A673 (cell line): ENCODE results near the gene CA4. TPM values are rescaled to one million over a fixed set of nuclear protein-coding genes. Genes with fewer than 3 reads are reported as not detected.

Experiments used
- BruUV-seq: library from RNA; stranded (reverse); fragments of 400-500 nt; replicated peaks from 2 replicates; lab custom pipeline; 2021; lab: Mats Ljungman, UMichigan
- CTCF ChIA-PET: fragments of 300-600 bp; sonication (Branson Sonifier 250); formaldehyde crosslinking; loops from one replicate; lab custom pipeline; 2022; ENCODE audit warnings: antibody characterized with exemption; lab: Charles Lee
- POLR2A ChIA-PET: fragments of 300-600 bp; sonication (Branson Sonifier 250); formaldehyde crosslinking; loops from one replicate; lab custom pipeline; 2022; ENCODE audit warnings: antibody characterized with exemption; ENCODE audit not compliant: low non-redundant PET; lab: Charles Lee
- DNase-seq: peaks from one replicate; pipeline ENCODE4 v3.0.0-alpha.2; 2015; ENCODE audit warnings: low spot score
- H3K27ac ChIP-seq: fragments of 200-600 bp; sonication (generic); 2 replicates; pipeline ENCODE4 v1.5.1; 2016; ENCODE audit warnings: mixed run types, low read depth, mild to moderate bottlenecking, mixed read lengths, antibody characterized with exemption, low read length; ENCODE audit not compliant: poor library complexity, severe bottlenecking
- H3K27me3 ChIP-seq: fragments of 200-600 bp; sonication (generic); replicated peaks from 2 replicates; pipeline ENCODE4 v1.6.1; 2017; ENCODE audit warnings: mixed run types, low read depth, mild to moderate bottlenecking, mixed read lengths, antibody characterized with exemption, low read length; ENCODE audit not compliant: insufficient read depth, poor library complexity
- H3K36me3 ChIP-seq: fragments of 200-600 bp; sonication (generic); 2 replicates; pipeline ENCODE4 v1.6.1; 2016; ENCODE audit warnings: mixed run types, mild to moderate bottlenecking, mixed read lengths, antibody characterized with exemption, low read length; ENCODE audit not compliant: insufficient read depth, poor library complexity, severe bottlenecking
- H3K4me1 ChIP-seq: fragments of 200-600 bp; sonication (generic); 2 replicates; pipeline ENCODE4 v1.6.1; 2017; ENCODE audit warnings: mixed run types, mild to moderate bottlenecking, mixed read lengths, antibody characterized with exemption, low read length; ENCODE audit not compliant: insufficient read depth, poor library complexity, severe bottlenecking
- H3K4me3 ChIP-seq: fragments of 200-600 bp; sonication (generic); 2 replicates; pipeline ENCODE4 v1.5.1; 2016; ENCODE audit warnings: low read depth, mixed run types, mild to moderate bottlenecking, mixed read lengths, low read length; ENCODE audit not compliant: poor library complexity, severe bottlenecking
- H3K9me3 ChIP-seq: fragments of 200-600 bp; sonication (generic); 2 replicates; pipeline ENCODE4 v1.6.1; 2016; ENCODE audit warnings: mixed run types, low read depth, mild to moderate bottlenecking, mixed read lengths, antibody characterized with exemption, low read length; ENCODE audit not compliant: poor library complexity, severe bottlenecking
- CTCF ChIP-seq: fragments of 300-800, 200-600 bp; sonication (generic); conservative IDR thresholded peaks from 2 replicates; pipeline ENCODE4 v1.5.1; 2017; ENCODE audit warnings: low read depth, mild to moderate bottlenecking, antibody characterized with exemption, low read length, moderate library complexity, mixed read lengths
- EZH2 ChIP-seq: fragments of 200-600 bp; sonication (generic); IDR thresholded peaks from 2 replicates; pipeline ENCODE4 v1.6.1; 2017; ENCODE audit warnings: borderline replicate concordance, low read depth, mild to moderate bottlenecking, mixed read lengths, antibody characterized with exemption, low read length; ENCODE audit not compliant: poor library complexity, severe bottlenecking
- intact Hi-C: fragments of 100-400 bp; cut with micrococcal nuclease; formaldehyde crosslinking; loops from one replicate; pipeline ENCODE4 v1.10.0; 2022; ENCODE audit not compliant: unreplicated experiment
- total RNA-seq: library from RNA; stranded (reverse); gene quantifications from 2 replicates; pipeline ENCODE4 v1.2.3, GENCODE V29; 2021

CA4 gene
- total RNA-seq, 1 experiment from 2014 or later = not detected

GRCh38 chr17:60164164-60164563, 14.4 kb downstream of the CA4 start:
- TF ChIP-seq CTCF (no peak), EZH2 (no peak)
- H3K36me3 ChIP-seq = no peaks in the 10 kb centered on the region
- no peak overlapping the region for H3K4me3 ChIP-seq
- POLR2A ChIA-PET = no interaction called here
- no peaks in the 10 kb centered on the region for H3K4me1 ChIP-seq
- intact Hi-C loops = no loop called here
- no peak overlapping the region for H3K27ac ChIP-seq
- CTCF ChIA-PET = no interaction called here
- no peaks in the 10 kb centered on the region for H3K27me3 ChIP-seq
- DNase-seq = no peak
- no TSS peak for BruUV-seq
- H3K9me3 ChIP-seq = no peaks in the 10 kb centered on the region

GRCh38 chr17:60164697-60165096, 14.9 kb downstream of the CA4 start:
- intact Hi-C loops = no loop called here
- ChIA-PET CTCF (no interaction called here), POLR2A (no interaction called here)
- Histone ChIP-seq H3K27ac (no peak overlapping the region), H3K4me1 (no peaks in the 10 kb centered on the region), H3K9me3 (no peaks in the 10 kb centered on the region), H3K27me3 (no peaks in the 10 kb centered on the region), H3K4me3 (no peak overlapping the region), H3K36me3 (no peaks in the 10 kb centered on the region)
- no TSS peak for BruUV-seq
- TF ChIP-seq EZH2 (no peak), CTCF (no peak)
- DNase-seq = no peak

- Histone ChIP-seq H3K4me3 (no peak overlapping the region), H3K27me3 (no peaks in the 10 kb centered on the region), H3K4me1 (no peaks in the 10 kb centered on the region), H3K9me3 (no peaks in the 10 kb centered on the region), H3K27ac (no peak overlapping the region), H3K36me3 (no peaks in the 10 kb centered on the region)
- ChIA-PET CTCF (no interaction called here), POLR2A (no interaction called here)
- BruUV-seq = no TSS peak
- DNase-seq = no peak
- intact Hi-C loops = no loop called here
- TF ChIP-seq EZH2 = no peak
- no peak for TF ChIP-seq CTCF
Observed at GRCh38 chr17:60165223-60165622, 15.4 kb downstream of the CA4 start.
